ENCODE results near the gene ALPL. TPM values are rescaled to one million over a fixed set of nuclear protein-coding genes. Genes with fewer than 3 reads are reported as not detected.

The ALPL gene
- total and polyA plus RNA-seq, 4 donors, result 3.3 to 93.1 (median 40.7) TPM

DNA sequence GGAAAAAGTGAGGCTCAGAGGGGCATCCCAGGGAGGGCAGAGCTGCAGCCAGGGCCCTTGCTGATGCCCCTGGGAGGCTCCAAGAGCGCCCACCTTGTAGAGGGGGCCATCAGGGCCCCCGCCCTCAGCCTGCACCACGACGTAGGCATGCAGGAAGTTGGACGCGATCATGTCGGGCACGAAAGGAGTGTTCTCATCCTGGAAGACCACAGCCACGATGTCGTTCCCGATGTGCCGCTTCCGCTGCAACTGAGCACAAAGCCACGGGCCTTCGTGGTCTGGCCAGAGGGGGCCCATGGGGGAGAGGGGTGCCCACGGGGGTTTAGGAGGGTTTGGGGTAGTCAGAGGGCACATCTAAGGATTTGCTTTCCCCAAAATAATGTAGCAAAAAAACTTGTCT, 100.8 kb downstream of the ALPL start:
- Histone ChIP-seq H3K9me3 (ENCODE audit: control insufficient read depth in 4 of 4, low read length in 3 of 4) (no peaks in the 10 kb centered on the region), H3K36me3 (ENCODE audit: control insufficient read depth in 4 of 4, insufficient read depth in 3 of 4, low read depth in 1 of 4, low read length in 3 of 4) (peaks cover 0 to 7% (median 3%) of the 10 kb centered on the region in 4 donors), H3K9ac (ENCODE audit: low read depth in 1 of 2, low read length in 2 of 2) (no peak overlapping the region), H3K27me3 (ENCODE audit: control insufficient read depth in 4 of 4, insufficient read depth in 4 of 4, low read length in 3 of 4) (no peaks in the 10 kb centered on the region), H3K27ac (ENCODE audit: low read depth in 1 of 2, low read length in 2 of 2) (no peak overlapping the region), H3K4me3 (ENCODE audit: low read depth in 1 of 3, low read length in 3 of 3) (no peak overlapping the region), H3K4me1 (ENCODE audit: control insufficient read depth in 4 of 4, insufficient read depth in 4 of 4, low read length in 3 of 4) (no peaks in the 10 kb centered on the region)
- no peak for TF ChIP-seq GABPA (IDR thresholded peaks at IDR 0.05 in 1 of 2, conservative IDR thresholded peaks at IDR 0.05 in 1 of 2)
- TF ChIP-seq, protein P1, sequence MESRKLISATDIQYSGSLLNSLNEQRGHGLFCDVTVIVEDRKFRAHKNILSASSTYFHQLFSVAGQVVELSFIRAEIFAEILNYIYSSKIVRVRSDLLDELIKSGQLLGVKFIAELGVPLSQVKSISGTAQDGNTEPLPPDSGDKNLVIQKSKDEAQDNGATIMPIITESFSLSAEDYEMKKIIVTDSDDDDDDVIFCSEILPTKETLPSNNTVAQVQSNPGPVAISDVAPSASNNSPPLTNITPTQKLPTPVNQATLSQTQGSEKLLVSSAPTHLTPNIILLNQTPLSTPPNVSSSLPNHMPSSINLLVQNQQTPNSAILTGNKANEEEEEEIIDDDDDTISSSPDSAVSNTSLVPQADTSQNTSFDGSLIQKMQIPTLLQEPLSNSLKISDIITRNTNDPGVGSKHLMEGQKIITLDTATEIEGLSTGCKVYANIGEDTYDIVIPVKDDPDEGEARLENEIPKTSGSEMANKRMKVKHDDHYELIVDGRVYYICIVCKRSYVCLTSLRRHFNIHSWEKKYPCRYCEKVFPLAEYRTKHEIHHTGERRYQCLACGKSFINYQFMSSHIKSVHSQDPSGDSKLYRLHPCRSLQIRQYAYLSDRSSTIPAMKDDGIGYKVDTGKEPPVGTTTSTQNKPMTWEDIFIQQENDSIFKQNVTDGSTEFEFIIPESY (IDR thresholded peaks at IDR 0.05), result no peak
- no peak for TF ChIP-seq HNF4A (conservative IDR thresholded peaks at IDR 0.05)
- no peak for TF ChIP-seq EGR1 (IDR thresholded peaks at IDR 0.05; ENCODE audit: low read depth in 2 of 2)
- TF ChIP-seq REST (IDR thresholded peaks at IDR 0.05), result no peak
- no peak for TF ChIP-seq RXRA (IDR thresholded peaks at IDR 0.05)
- no peak for TF ChIP-seq CTCF (IDR thresholded peaks at IDR 0.05; ENCODE audit: low read depth, low read length, missing input control)
- no peak for TF ChIP-seq FOXA1 (IDR thresholded peaks at IDR 0.05)
- TF ChIP-seq NR2F2 (IDR thresholded peaks at IDR 0.05), result no peak
- TF ChIP-seq, protein P2, sequence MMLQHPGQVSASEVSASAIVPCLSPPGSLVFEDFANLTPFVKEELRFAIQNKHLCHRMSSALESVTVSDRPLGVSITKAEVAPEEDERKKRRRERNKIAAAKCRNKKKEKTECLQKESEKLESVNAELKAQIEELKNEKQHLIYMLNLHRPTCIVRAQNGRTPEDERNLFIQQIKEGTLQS (IDR thresholded peaks at IDR 0.05), result no peak
- TF ChIP-seq JUND (IDR thresholded peaks at IDR 0.05), result no peak
- TF ChIP-seq SP1 (IDR thresholded peaks at IDR 0.05), result no peak
- TF ChIP-seq, protein P3, sequence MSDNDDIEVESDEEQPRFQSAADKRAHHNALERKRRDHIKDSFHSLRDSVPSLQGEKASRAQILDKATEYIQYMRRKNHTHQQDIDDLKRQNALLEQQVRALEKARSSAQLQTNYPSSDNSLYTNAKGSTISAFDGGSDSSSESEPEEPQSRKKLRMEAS (IDR thresholded peaks at IDR 0.05), result no peak
- no peak for TF ChIP-seq TAF1 (conservative IDR thresholded peaks at IDR 0.05)
- no peak for DNase-seq (ENCODE audit: low spot score)
- 91% methylated on average over 16 of the region's 16 CpGs for WGBS

All from liver (tissue), 9 donors.